ENCODE results near the gene INHBE.
"Not testable (repeated sequence)": the region's sequence is repeated elsewhere in the genome, so short reads cannot be mapped to it uniquely, and the experiment has no call there.

DNA sequence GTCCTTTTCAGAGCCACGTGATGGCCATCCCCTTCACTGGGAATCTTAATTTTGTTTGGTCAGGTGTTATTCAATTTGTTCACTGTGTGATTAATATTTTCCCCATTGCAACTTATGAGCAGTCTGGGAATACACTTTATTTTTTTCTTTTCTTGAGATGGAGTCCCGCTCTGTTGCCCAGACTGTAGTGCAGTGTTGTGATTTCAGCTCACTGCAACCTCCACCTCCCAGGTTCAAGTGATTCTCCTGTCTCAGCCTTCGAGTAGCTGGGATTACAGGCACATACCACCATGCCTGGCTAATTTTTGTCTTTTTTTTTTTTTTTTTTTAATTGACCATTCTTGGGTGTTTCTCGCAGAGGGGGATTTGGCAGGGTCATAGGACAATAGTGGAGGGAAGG, 51.4 kb downstream of the INHBE start:
- TF ChIP-seq, protein P1, sequence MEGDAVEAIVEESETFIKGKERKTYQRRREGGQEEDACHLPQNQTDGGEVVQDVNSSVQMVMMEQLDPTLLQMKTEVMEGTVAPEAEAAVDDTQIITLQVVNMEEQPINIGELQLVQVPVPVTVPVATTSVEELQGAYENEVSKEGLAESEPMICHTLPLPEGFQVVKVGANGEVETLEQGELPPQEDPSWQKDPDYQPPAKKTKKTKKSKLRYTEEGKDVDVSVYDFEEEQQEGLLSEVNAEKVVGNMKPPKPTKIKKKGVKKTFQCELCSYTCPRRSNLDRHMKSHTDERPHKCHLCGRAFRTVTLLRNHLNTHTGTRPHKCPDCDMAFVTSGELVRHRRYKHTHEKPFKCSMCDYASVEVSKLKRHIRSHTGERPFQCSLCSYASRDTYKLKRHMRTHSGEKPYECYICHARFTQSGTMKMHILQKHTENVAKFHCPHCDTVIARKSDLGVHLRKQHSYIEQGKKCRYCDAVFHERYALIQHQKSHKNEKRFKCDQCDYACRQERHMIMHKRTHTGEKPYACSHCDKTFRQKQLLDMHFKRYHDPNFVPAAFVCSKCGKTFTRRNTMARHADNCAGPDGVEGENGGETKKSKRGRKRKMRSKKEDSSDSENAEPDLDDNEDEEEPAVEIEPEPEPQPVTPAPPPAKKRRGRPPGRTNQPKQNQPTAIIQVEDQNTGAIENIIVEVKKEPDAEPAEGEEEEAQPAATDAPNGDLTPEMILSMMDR (IDR thresholded peaks at IDR 0.05), result not testable (repeated sequence)
- not testable (repeated sequence) for TF ChIP-seq ZFX (IDR thresholded peaks at IDR 0.05; ENCODE audit: borderline replicate concordance)

Data from 22Rv1 (cell line).